ENCODE measurements around the gene KCNK18.
A peak's percentile ranks its signal among the peaks of the same experiment; 100 is the strongest.

KCNK18 gene

GRCh38 chr10:117166418-117167345 is 30.6 kb upstream of the KCNK18 start:
- no peak for TF ChIP-seq CTCF (IDR thresholded peaks at IDR 0.05; ENCODE audit: low read depth, low read length)
- H3K4me3 ChIP-seq (ENCODE audit: low read depth, low read length) = no peak overlapping the region

- H3K4me3 ChIP-seq (ENCODE audit: low read depth, low read length) = no peak overlapping the region
- no peak for TF ChIP-seq CTCF (IDR thresholded peaks at IDR 0.05; ENCODE audit: low read depth, low read length)
These were observed 29.9 kb upstream of the KCNK18 start for GRCh38 chr10:117167346-117167788.

- H3K4me3 ChIP-seq (ENCODE audit: low read depth, low read length) = no peak overlapping the region
- peak; percentile 56 for TF ChIP-seq CTCF (IDR thresholded peaks at IDR 0.05; ENCODE audit: low read depth, low read length)
These were observed 29.3 kb upstream of the KCNK18 start for GRCh38 chr10:117167789-117168674.

- no peak overlapping the region for H3K4me3 ChIP-seq (ENCODE audit: low read depth, low read length)
- TF ChIP-seq CTCF (IDR thresholded peaks at IDR 0.05; ENCODE audit: low read depth, low read length) = no peak
These were observed 28.6 kb upstream of the KCNK18 start for GRCh38 chr10:117168729-117169128.

GRCh38 chr10:117169480-117169879 is 27.8 kb upstream of the KCNK18 start:
- H3K4me3 ChIP-seq (ENCODE audit: low read depth, low read length) = no peak overlapping the region
- no peak for TF ChIP-seq CTCF (IDR thresholded peaks at IDR 0.05; ENCODE audit: low read depth, low read length)

GRCh38 chr10:117170244-117170643 is 27.0 kb upstream of the KCNK18 start:
- H3K4me3 ChIP-seq (ENCODE audit: low read depth, low read length) = no peak overlapping the region
- no peak for TF ChIP-seq CTCF (IDR thresholded peaks at IDR 0.05; ENCODE audit: low read depth, low read length)

Measured in WI38 (cell line).